ENCODE results near the gene TECPR1. TPM values are rescaled to one million over a fixed set of nuclear protein-coding genes. Genes with fewer than 3 reads are reported as not detected.

The TECPR1 gene
- polyA plus RNA-seq, 1 experiment: 2.7 TPM

DNA sequence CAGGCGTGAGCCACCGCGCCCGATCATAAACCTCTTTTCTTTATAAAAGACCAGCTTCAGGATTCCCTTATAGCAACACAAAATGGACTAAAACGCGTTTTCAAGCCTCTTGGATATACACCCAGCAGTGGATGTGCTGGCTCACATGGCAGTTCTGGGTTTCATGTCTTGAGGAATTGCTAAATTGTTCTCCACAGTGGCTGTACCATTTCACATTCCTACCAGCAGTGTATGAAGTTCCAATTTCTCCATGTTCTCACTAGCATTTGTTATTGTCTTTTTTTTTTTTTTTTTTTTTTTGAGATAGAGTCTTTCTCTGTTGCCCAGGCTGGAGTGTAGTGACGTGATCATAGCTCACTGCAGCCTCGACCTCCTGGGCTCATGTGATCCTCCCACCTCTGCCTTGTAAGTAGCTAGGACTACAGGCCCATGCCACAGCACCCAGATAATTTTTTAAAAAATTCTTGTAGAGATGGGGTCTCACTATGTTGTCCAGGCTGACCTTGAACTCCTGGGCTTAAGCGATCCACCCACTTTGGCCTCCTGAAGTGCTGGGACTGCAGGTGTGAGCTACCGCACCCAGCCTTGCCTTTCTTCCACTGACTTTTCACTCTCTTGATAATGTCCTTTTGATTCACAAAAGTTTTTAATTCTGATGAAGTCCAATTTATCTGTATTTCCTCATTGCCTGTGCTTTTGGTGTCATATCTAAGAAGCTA lies 17.4 kb downstream of the TECPR1 start:
- H3K4me3 ChIP-seq (ENCODE audit: low read depth, low read length): no peak overlapping the region
- POLR2A ChIA-PET: no interaction called here
- no peak for DNase-seq (ENCODE audit: low read depth)

DNA sequence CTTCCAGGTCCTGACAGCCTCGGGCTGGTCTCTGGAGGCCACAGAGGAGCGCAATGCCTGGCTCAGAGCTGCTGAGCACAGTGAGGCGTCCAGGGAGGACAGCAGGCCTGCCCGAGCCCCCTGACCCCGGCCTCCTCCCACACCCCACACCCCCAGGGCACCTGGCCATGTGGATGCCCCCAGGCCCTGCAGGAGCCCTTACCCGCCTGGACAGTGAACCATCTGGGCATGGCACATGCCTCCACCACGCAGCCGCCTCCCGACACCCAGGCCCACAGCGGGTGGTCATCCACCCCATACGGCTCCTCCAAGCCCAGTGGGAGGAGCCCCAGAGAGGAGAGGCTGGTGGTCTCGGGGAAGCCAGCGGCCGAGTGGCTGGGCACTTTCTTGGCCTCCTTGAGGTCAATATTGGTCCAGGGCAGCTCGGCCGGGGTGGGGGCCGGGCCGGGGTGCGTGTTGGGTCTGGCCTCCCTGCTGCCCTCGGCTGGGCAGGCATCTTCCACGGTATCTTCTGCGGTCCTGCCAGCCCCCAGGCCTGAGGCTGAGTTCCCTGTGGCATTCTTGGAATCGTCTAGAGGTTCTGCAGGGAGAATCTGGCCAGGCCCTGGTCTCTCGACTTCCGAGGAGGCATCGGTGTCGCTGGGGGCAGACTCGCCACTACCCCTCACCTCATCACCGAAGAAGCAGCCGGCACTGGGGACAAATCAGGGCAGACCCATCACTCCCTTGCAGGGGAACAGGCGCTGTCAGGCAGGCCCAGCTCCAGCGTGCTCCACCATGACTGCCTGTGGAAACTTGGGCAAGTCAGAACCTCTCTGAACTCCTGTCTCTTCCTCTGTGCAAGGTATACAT lies 18.6 kb downstream of the TECPR1 start:
- Histone ChIP-seq H3K36me3 (ENCODE audit: control insufficient read depth, insufficient read depth, low read length) (peaks cover 5% of the 10 kb centered on the region), H3K27me3 (ENCODE audit: control insufficient read depth, insufficient read depth, low read length) (no peaks in the 10 kb centered on the region), H3K4me3 (ENCODE audit: low read depth, low read length) (no peak overlapping the region)
- CTCF ChIA-PET: interaction anchor here (0.6 kb wide), 1 partner anchor 8 kb away, joined by 5 read pairs; no protein-coding TSS in a partner anchor
- POLR2A ChIA-PET: no interaction called here
- DNase-seq (ENCODE audit: low read depth): no peak
- TF ChIP-seq, protein P1, sequence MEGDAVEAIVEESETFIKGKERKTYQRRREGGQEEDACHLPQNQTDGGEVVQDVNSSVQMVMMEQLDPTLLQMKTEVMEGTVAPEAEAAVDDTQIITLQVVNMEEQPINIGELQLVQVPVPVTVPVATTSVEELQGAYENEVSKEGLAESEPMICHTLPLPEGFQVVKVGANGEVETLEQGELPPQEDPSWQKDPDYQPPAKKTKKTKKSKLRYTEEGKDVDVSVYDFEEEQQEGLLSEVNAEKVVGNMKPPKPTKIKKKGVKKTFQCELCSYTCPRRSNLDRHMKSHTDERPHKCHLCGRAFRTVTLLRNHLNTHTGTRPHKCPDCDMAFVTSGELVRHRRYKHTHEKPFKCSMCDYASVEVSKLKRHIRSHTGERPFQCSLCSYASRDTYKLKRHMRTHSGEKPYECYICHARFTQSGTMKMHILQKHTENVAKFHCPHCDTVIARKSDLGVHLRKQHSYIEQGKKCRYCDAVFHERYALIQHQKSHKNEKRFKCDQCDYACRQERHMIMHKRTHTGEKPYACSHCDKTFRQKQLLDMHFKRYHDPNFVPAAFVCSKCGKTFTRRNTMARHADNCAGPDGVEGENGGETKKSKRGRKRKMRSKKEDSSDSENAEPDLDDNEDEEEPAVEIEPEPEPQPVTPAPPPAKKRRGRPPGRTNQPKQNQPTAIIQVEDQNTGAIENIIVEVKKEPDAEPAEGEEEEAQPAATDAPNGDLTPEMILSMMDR (IDR thresholded peaks at IDR 0.05; ENCODE audit: insufficient read depth, low read depth, low read length): no peak

More for the DNA sequence above, 17.4 kb downstream of the TECPR1 start:
- H3K36me3 ChIP-seq (ENCODE audit: control insufficient read depth, insufficient read depth, low read length): peaks cover 4% of the 10 kb centered on the region
- CTCF ChIA-PET: no interaction called here
- TF ChIP-seq, protein P1 (IDR thresholded peaks at IDR 0.05; ENCODE audit: insufficient read depth, low read depth, low read length): no peak
- H3K27me3 ChIP-seq (ENCODE audit: control insufficient read depth, insufficient read depth, low read length): no peaks in the 10 kb centered on the region

DNA sequence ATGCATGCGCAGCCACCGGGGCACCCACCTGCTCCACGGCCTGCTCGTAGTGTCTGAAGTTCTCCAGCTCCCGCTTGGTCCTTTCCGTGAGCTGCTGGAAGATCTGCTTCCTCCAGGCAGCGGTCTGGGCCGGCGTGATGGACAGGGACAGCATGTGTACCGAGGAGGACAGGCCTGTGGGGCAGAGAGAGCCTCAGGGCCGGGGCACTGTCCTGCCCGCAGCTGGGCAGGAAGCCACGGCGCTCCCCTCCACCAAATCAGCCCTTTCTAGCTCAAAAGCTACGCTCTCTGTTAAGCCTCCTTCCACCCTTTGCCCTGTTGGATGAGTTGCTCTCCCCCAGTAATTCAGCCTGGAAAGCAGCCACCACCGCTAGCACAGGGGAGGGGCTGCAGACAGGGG lies 19.2 kb downstream of the TECPR1 start:
- ChIA-PET CTCF (interaction anchor here (0.6 kb wide), 1 partner anchor 8 kb away, joined by 5 read pairs; no protein-coding TSS in a partner anchor), POLR2A (no interaction called here)
- no peaks in the 10 kb centered on the region for H3K27me3 ChIP-seq (ENCODE audit: control insufficient read depth, insufficient read depth, low read length)
- H3K36me3 ChIP-seq (ENCODE audit: control insufficient read depth, insufficient read depth, low read length): peaks cover 5% of the 10 kb centered on the region
- TF ChIP-seq, protein P1 (IDR thresholded peaks at IDR 0.05; ENCODE audit: insufficient read depth, low read depth, low read length): no peak
- H3K4me3 ChIP-seq (ENCODE audit: low read depth, low read length): no peak overlapping the region
- DNase-seq (ENCODE audit: low read depth): no peak

DNA sequence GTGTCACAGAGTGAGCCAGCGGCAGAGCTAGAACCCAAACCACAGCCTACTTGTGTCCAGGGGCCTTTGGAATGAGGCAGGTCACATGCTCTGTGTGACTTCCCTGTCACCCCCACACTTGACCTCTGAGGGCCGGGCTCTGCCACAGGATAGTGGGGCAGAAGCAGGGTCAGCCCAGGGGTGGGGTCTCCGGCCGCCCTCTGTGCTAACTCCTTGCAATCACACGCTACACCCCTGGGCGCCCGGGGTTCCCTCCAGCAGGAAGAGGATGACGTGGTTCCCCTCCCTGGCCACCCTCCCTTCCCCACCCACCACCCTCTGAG lies 19.8 kb downstream of the TECPR1 start:
- TF ChIP-seq, protein P1 (IDR thresholded peaks at IDR 0.05; ENCODE audit: insufficient read depth, low read depth, low read length): no peak
- no peak overlapping the region for H3K4me3 ChIP-seq (ENCODE audit: low read depth, low read length)
- H3K27me3 ChIP-seq (ENCODE audit: control insufficient read depth, insufficient read depth, low read length): no peaks in the 10 kb centered on the region
- H3K36me3 ChIP-seq (ENCODE audit: control insufficient read depth, insufficient read depth, low read length): peaks cover 5% of the 10 kb centered on the region
- DNase-seq (ENCODE audit: low read depth): no peak
- ChIA-PET CTCF (no interaction called here), POLR2A (no interaction called here)

DNA sequence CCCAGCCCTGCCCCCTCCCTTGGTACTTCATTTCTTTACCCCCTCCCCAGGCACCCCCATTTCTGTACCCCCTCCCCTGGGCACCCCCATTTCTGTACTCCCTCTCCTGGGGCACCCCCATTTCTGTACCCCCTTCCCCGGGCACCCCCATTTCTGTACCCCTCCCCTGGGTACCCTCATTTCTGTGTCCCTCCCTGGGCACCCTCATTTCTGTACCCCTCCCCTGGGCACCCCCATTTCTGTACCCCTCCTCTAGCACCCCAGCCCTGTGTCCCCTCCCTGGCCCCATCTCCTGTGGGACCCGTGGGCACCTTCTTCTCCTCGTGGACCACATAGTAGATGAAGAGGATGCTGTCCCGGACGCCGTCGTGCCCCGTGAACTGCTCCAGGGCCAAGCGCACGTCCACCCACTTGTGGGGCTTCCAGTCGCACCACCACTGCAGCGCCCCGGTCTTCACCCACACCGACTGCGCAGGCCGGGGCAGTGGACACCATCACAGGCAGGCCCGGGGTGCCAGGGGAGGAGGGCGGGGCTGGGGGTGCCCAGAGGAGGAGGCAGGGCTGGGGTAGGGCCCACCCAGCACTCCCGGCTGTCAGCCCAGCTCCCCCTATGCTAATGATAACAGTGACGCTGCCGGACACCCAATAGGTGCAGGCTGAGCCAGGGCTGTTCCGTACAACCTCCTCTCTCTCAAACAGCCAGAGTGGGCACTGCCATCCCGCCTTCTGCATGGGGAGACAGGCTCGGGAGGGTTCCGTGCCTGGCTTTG lies 20.4 kb downstream of the TECPR1 start:
- Histone ChIP-seq H3K36me3 (ENCODE audit: control insufficient read depth, insufficient read depth, low read length) (peaks cover 3% of the 10 kb centered on the region), H3K4me3 (ENCODE audit: low read depth, low read length) (no peak overlapping the region), H3K27me3 (ENCODE audit: control insufficient read depth, insufficient read depth, low read length) (no peaks in the 10 kb centered on the region)
- TF ChIP-seq, protein P1 (IDR thresholded peaks at IDR 0.05; ENCODE audit: insufficient read depth, low read depth, low read length): no peak
- POLR2A ChIA-PET: no interaction called here
- CTCF ChIA-PET: no interaction called here
- no peak for DNase-seq (ENCODE audit: low read depth)
